ENCODE data around the gene TAAR1.

TAAR1 gene

DNA sequence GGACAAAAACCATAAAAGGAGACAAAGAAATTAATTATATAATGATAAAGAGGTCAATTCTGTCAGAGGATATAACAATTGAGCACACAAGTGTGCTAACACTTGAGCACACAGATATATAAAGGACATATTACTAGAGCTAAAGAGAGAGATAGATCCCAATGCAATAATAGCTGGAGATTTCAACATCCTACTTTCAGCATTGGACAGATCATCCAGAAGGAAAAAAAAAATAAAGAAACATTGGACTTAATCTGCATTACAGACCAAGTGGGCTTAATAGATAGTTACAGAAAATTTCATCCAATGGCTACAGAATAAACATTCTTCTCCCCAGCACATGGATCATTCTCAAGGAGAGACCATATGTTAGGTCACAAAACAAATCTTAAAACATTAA is 45.0 kb upstream of the TAAR1 start:
- DNase-seq (no peak), ATAC-seq (ENCODE audit: insufficient read depth, low read depth) (no peak)
- TF ChIP-seq, protein P1, sequence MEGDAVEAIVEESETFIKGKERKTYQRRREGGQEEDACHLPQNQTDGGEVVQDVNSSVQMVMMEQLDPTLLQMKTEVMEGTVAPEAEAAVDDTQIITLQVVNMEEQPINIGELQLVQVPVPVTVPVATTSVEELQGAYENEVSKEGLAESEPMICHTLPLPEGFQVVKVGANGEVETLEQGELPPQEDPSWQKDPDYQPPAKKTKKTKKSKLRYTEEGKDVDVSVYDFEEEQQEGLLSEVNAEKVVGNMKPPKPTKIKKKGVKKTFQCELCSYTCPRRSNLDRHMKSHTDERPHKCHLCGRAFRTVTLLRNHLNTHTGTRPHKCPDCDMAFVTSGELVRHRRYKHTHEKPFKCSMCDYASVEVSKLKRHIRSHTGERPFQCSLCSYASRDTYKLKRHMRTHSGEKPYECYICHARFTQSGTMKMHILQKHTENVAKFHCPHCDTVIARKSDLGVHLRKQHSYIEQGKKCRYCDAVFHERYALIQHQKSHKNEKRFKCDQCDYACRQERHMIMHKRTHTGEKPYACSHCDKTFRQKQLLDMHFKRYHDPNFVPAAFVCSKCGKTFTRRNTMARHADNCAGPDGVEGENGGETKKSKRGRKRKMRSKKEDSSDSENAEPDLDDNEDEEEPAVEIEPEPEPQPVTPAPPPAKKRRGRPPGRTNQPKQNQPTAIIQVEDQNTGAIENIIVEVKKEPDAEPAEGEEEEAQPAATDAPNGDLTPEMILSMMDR (IDR thresholded peaks at IDR 0.05; ENCODE audit: borderline replicate concordance, extremely low read depth, low read length, poor library complexity, severe bottlenecking): no peak
- TF ChIP-seq EZH2 (IDR thresholded peaks at IDR 0.05; ENCODE audit: borderline replicate concordance, low read depth, low read length, severe bottlenecking): no peak
- H3K79me2 ChIP-seq (ENCODE audit: insufficient read depth, low read length): no peaks in the 10 kb centered on the region
- no peaks in the 10 kb centered on the region for H3K27me3 ChIP-seq (ENCODE audit: insufficient read depth, low read length, poor library complexity)
- H4K20me1 ChIP-seq (ENCODE audit: insufficient read depth, low read length): no peaks in the 10 kb centered on the region
- no peak overlapping the region for H3K27ac ChIP-seq (ENCODE audit: low read length)
- H3K4me3 ChIP-seq (ENCODE audit: low read depth in 1 of 2, low read length in 2 of 2): no peak overlapping the region
- no peak overlapping the region for H3K9ac ChIP-seq (ENCODE audit: low read depth, low read length)
- no peaks in the 10 kb centered on the region for H3K9me3 ChIP-seq (ENCODE audit: insufficient read depth, low read length, severe bottlenecking)
- H3K36me3 ChIP-seq (ENCODE audit: insufficient read depth, low read length): no peaks in the 10 kb centered on the region
- H2AFZ ChIP-seq (ENCODE audit: low read depth, low read length): no peak overlapping the region
- no peaks in the 10 kb centered on the region for H3K4me1 ChIP-seq (ENCODE audit: insufficient read depth, low read length)
- H3K4me2 ChIP-seq (ENCODE audit: insufficient read depth, low read length): no peak overlapping the region

DNA sequence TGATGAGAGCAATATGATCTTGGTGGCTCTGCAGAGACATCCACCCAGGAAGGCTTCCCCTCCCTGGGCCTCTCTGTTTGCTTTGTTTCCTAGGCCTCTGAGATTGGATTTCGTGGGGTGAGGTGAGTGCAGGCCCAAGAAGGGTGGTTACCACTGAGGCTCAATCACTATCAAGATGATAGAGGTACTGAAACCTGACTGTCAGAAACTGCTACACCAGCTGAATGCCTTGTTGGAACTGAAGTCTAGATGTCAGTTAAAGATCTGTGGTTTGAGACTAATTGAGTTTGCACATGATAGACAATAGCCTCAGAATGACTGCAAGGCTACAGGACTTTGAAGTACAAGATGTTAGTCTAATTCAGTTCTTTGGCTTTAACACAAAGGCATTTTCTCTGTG is 39.6 kb upstream of the TAAR1 start:
- Histone ChIP-seq H3K79me2 (ENCODE audit: insufficient read depth, low read length) (no peaks in the 10 kb centered on the region), H2AFZ (ENCODE audit: low read depth, low read length) (no peak overlapping the region), H3K4me1 (ENCODE audit: insufficient read depth, low read length) (no peaks in the 10 kb centered on the region), H3K9me3 (ENCODE audit: insufficient read depth, low read length, severe bottlenecking) (no peaks in the 10 kb centered on the region), H3K4me3 (ENCODE audit: low read depth in 1 of 2, low read length in 2 of 2) (no peak overlapping the region), H3K36me3 (ENCODE audit: insufficient read depth, low read length) (no peaks in the 10 kb centered on the region), H3K9ac (ENCODE audit: low read depth, low read length) (no peak overlapping the region), H3K27me3 (ENCODE audit: insufficient read depth, low read length, poor library complexity) (no peaks in the 10 kb centered on the region), H4K20me1 (ENCODE audit: insufficient read depth, low read length) (no peaks in the 10 kb centered on the region), H3K27ac (ENCODE audit: low read length) (no peak overlapping the region), H3K4me2 (ENCODE audit: insufficient read depth, low read length) (no peak overlapping the region)
- TF ChIP-seq, protein P1 (IDR thresholded peaks at IDR 0.05; ENCODE audit: borderline replicate concordance, extremely low read depth, low read length, poor library complexity, severe bottlenecking): no peak
- TF ChIP-seq EZH2 (IDR thresholded peaks at IDR 0.05; ENCODE audit: borderline replicate concordance, low read depth, low read length, severe bottlenecking): no peak
- ATAC-seq (ENCODE audit: insufficient read depth, low read depth) (no peak), DNase-seq (no peak)

DNA sequence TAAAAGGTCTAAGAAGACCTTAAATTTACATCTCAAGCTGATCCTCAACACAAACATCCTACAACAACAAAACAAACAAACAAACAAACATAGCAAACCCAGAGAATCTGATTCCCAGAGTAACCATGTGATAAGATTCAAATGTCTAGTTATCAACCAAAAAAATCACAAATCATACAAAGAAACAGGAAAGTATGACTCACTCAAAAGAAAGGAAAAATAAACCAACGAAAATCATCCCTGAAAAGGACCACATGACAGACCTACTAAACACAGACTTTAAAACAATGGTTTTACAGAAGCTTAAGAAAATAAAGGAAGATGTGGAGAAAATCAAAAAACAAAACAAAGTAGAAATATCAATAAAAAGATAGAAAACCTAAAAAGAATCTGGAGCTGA is 36.8 kb upstream of the TAAR1 start:
- no peak for TF ChIP-seq EZH2 (IDR thresholded peaks at IDR 0.05; ENCODE audit: borderline replicate concordance, low read depth, low read length, severe bottlenecking)
- TF ChIP-seq, protein P1 (IDR thresholded peaks at IDR 0.05; ENCODE audit: borderline replicate concordance, extremely low read depth, low read length, poor library complexity, severe bottlenecking): no peak
- DNase-seq: no peak
- Histone ChIP-seq H3K9me3 (ENCODE audit: insufficient read depth, low read length, severe bottlenecking) (no peaks in the 10 kb centered on the region), H3K4me1 (ENCODE audit: insufficient read depth, low read length) (no peaks in the 10 kb centered on the region), H2AFZ (ENCODE audit: low read depth, low read length) (no peak overlapping the region), H3K4me3 (ENCODE audit: low read depth in 1 of 2, low read length in 2 of 2) (no peak overlapping the region), H3K36me3 (ENCODE audit: insufficient read depth, low read length) (no peaks in the 10 kb centered on the region), H3K27me3 (ENCODE audit: insufficient read depth, low read length, poor library complexity) (no peaks in the 10 kb centered on the region), H3K27ac (ENCODE audit: low read length) (no peak overlapping the region), H3K79me2 (ENCODE audit: insufficient read depth, low read length) (no peaks in the 10 kb centered on the region), H3K9ac (ENCODE audit: low read depth, low read length) (no peak overlapping the region), H3K4me2 (ENCODE audit: insufficient read depth, low read length) (no peak overlapping the region), H4K20me1 (ENCODE audit: insufficient read depth, low read length) (no peaks in the 10 kb centered on the region)
- ATAC-seq (ENCODE audit: insufficient read depth, low read depth): no peak

DNA sequence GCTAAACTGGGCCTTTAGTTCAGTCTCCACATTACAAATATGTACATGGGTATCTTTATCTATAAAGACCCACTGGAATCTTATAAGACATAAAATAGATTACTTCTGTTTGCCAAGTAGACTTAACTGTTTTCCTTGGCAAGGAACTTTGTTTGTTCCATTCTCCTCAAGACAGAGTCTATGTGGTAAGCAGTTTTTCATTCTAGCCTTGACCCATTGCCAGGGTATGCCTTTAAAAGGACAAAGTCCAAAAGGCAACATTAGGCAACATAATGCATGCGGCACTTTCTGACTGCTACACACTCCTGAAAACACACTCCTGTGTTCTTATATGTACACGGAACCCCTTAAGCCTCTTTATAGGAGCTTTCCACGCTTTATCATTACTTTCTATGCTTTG is 34.5 kb upstream of the TAAR1 start:
- Histone ChIP-seq H3K9me3 (ENCODE audit: insufficient read depth, low read length, severe bottlenecking) (no peaks in the 10 kb centered on the region), H3K4me1 (ENCODE audit: insufficient read depth, low read length) (no peaks in the 10 kb centered on the region), H3K4me3 (ENCODE audit: low read depth in 1 of 2, low read length in 2 of 2) (no peak overlapping the region), H3K9ac (ENCODE audit: low read depth, low read length) (no peak overlapping the region), H3K4me2 (ENCODE audit: insufficient read depth, low read length) (no peak overlapping the region), H3K27ac (ENCODE audit: low read length) (no peak overlapping the region), H3K36me3 (ENCODE audit: insufficient read depth, low read length) (no peaks in the 10 kb centered on the region), H4K20me1 (ENCODE audit: insufficient read depth, low read length) (no peaks in the 10 kb centered on the region), H3K79me2 (ENCODE audit: insufficient read depth, low read length) (no peaks in the 10 kb centered on the region), H3K27me3 (ENCODE audit: insufficient read depth, low read length, poor library complexity) (no peaks in the 10 kb centered on the region), H2AFZ (ENCODE audit: low read depth, low read length) (no peak overlapping the region)
- TF ChIP-seq EZH2 (IDR thresholded peaks at IDR 0.05; ENCODE audit: borderline replicate concordance, low read depth, low read length, severe bottlenecking): no peak
- TF ChIP-seq, protein P1 (IDR thresholded peaks at IDR 0.05; ENCODE audit: borderline replicate concordance, extremely low read depth, low read length, poor library complexity, severe bottlenecking): no peak
- ATAC-seq (ENCODE audit: insufficient read depth, low read depth) (no peak), DNase-seq (no peak)

All from DND-41 (cell line).